Loucy (cell line): ENCODE measurements around the gene IL34.

Experiments used
- EZH2phosphoT487 ChIP-seq: fragments of 200-600 bp; IDR thresholded peaks from 2 replicates; pipeline ENCODE4 v1.6.1; 2018; ENCODE audit warnings: antibody characterized with exemption, mild to moderate bottlenecking, moderate library complexity, borderline replicate concordance
- TF ChIP-seq, protein P1 (sequence below): fragments of 200-600 bp; sonication (generic); conservative IDR thresholded peaks from 2 replicates; pipeline ENCODE4 v1.5.1; 2014; ENCODE audit warnings: mild to moderate bottlenecking, antibody characterized with exemption, low read length

DNA sequence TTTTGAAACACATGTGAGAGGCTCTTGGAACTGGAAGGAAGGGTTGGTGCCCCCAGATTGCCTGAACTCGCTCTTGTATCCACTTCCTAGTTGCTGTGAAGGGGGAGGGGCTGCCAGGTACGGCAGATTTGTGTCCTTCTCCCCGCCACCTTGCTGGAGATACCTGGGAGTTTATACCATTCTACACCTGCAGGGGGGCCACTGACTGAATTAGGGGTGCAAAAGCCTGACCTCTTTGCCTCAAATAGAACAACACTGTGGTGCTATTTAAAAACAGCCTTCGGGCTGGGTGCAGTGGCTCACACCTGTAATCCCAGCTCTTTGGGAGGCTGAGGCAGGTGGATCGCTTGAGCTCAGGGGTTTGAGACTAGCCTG is 35.1 kb upstream of the IL34 start:
- TF ChIP-seq, protein P1, sequence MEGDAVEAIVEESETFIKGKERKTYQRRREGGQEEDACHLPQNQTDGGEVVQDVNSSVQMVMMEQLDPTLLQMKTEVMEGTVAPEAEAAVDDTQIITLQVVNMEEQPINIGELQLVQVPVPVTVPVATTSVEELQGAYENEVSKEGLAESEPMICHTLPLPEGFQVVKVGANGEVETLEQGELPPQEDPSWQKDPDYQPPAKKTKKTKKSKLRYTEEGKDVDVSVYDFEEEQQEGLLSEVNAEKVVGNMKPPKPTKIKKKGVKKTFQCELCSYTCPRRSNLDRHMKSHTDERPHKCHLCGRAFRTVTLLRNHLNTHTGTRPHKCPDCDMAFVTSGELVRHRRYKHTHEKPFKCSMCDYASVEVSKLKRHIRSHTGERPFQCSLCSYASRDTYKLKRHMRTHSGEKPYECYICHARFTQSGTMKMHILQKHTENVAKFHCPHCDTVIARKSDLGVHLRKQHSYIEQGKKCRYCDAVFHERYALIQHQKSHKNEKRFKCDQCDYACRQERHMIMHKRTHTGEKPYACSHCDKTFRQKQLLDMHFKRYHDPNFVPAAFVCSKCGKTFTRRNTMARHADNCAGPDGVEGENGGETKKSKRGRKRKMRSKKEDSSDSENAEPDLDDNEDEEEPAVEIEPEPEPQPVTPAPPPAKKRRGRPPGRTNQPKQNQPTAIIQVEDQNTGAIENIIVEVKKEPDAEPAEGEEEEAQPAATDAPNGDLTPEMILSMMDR: no peak
- no peak for TF ChIP-seq EZH2phosphoT487
